Activated T-cell treated with anti-CD3 and anti-CD28 coated beads, Interleukin-2, amount 50 U/mL, for 72 hours (primary cell): ENCODE measurements around the gene FCMR. TPM values are rescaled to one million over a fixed set of nuclear protein-coding genes. Genes with fewer than 3 reads are reported as not detected.

Experiments
- ATAC-seq, 2 donors: fragments of 150-1000 bp; cut with Tn5 transposase; replicated peaks in 1 of 2; 2 replicates each; pipeline ENCODE4 v1.10.0; 2021; ENCODE audit warnings: moderate library complexity in 2 of 2, mild to moderate bottlenecking in 1 of 2
- DNase-seq, 2 donors: peaks; one replicate each; pipeline ENCODE4 v3.0.0; 2021 to 2022; ENCODE audit warnings: mixed read lengths in 1 of 2
- H3K27ac Mint-ChIP-seq: one replicate; pipeline ENCODE4 v1.8.0; 2022; ENCODE audit warnings: mild to moderate bottlenecking, moderate library complexity, mixed read lengths
- H3K27me3 Mint-ChIP-seq: one replicate; pipeline ENCODE4 v1.8.0; 2022; ENCODE audit warnings: low read depth, mixed read lengths
- H3K36me3 Mint-ChIP-seq, 2 donors: one replicate each; pipeline ENCODE4 v1.8.0; 2022; ENCODE audit warnings: mixed read lengths in 2 of 2, mild to moderate bottlenecking in 1 of 2; ENCODE audit not compliant: insufficient read depth in 2 of 2
- H3K4me1 Mint-ChIP-seq: one replicate; pipeline ENCODE4 v1.8.0; 2022; ENCODE audit warnings: low read depth, mixed read lengths
- H3K4me3 Mint-ChIP-seq, 2 donors: one replicate each; pipeline ENCODE4 v1.8.0; 2022; ENCODE audit warnings: mild to moderate bottlenecking in 2 of 2, mixed read lengths in 2 of 2, moderate library complexity in 2 of 2
- H3K9me3 Mint-ChIP-seq, 2 donors: one replicate each; pipeline ENCODE4 v1.8.0; 2022; ENCODE audit warnings: mixed read lengths in 2 of 2
- total RNA-seq, 2 donors: library from RNA; stranded (reverse); gene quantifications; one replicate each; pipeline ENCODE4 v1.2.3, GENCODE V29; 2022

The FCMR gene
- total RNA-seq, 2 donors from 2014 or later = 47.3 to 50.3 TPM

GRCh38 chr1:206941766-206942418, 20.2 kb upstream of the FCMR start:
- Mint-ChIP-seq H3K4me1 (no peaks in the 10 kb centered on the region), H3K27ac (no peak overlapping the region), H3K9me3 (no peaks in the 10 kb centered on the region), H3K4me3 (no peak overlapping the region), H3K36me3 (no peaks in the 10 kb centered on the region), H3K27me3 (peaks cover 9% of the 10 kb centered on the region)
- DNase-seq (no peak), ATAC-seq (no peak)

GRCh38 chr1:206940588-206940936, 18.8 kb upstream of the FCMR start:
- DNase-seq (no peak), ATAC-seq (no peak)
- Mint-ChIP-seq H3K27me3 (no peaks in the 10 kb centered on the region), H3K4me1 (no peaks in the 10 kb centered on the region), H3K27ac (no peak overlapping the region), H3K36me3 (no peaks in the 10 kb centered on the region), H3K4me3 (no peak overlapping the region), H3K9me3 (no peaks in the 10 kb centered on the region)

- DNase-seq (no peak), ATAC-seq (no peak)
- Mint-ChIP-seq H3K27me3 (no peaks in the 10 kb centered on the region), H3K4me1 (no peaks in the 10 kb centered on the region), H3K36me3 (no peaks in the 10 kb centered on the region), H3K4me3 (no peak overlapping the region), H3K27ac (no peak overlapping the region), H3K9me3 (no peaks in the 10 kb centered on the region)
Observed at GRCh38 chr1:206939841-206940587, 18.3 kb upstream of the FCMR start.

GRCh38 chr1:206939131-206939530, 17.4 kb upstream of the FCMR start:
- H3K9me3 Mint-ChIP-seq = no peaks in the 10 kb centered on the region
- DNase-seq = no peak
- H3K27ac Mint-ChIP-seq = no peak overlapping the region
- H3K4me1 Mint-ChIP-seq = no peaks in the 10 kb centered on the region
- no peak overlapping the region for H3K4me3 Mint-ChIP-seq
- no peaks in the 10 kb centered on the region for H3K27me3 Mint-ChIP-seq
- no peak for ATAC-seq
- no peaks in the 10 kb centered on the region for H3K36me3 Mint-ChIP-seq

- Mint-ChIP-seq H3K4me1 (peaks cover 11% of the 10 kb centered on the region), H3K36me3 (no peaks in the 10 kb centered on the region), H3K4me3 (no peak overlapping the region), H3K9me3 (no peaks in the 10 kb centered on the region), H3K27me3 (no peaks in the 10 kb centered on the region), H3K27ac (no peak overlapping the region)
- ATAC-seq = no peak
- DNase-seq = no peak
Observed at GRCh38 chr1:206937425-206937824, 15.7 kb upstream of the FCMR start.

- peak; percentile 69 to 70 for DNase-seq
- no peak overlapping the region for H3K4me3 Mint-ChIP-seq
- peak; percentile 63 to 76 for ATAC-seq
- H3K4me1 Mint-ChIP-seq = peaks cover 30% of the 10 kb centered on the region
- H3K9me3 Mint-ChIP-seq = no peaks in the 10 kb centered on the region
- H3K27ac Mint-ChIP-seq = no peak overlapping the region
- no peaks in the 10 kb centered on the region for H3K36me3 Mint-ChIP-seq
- H3K27me3 Mint-ChIP-seq = no peaks in the 10 kb centered on the region
Observed at GRCh38 chr1:206935491-206936067, 13.8 kb upstream of the FCMR start.

- H3K27ac Mint-ChIP-seq = no peak overlapping the region
- H3K36me3 Mint-ChIP-seq = no peaks in the 10 kb centered on the region
- no peak overlapping the region for H3K4me3 Mint-ChIP-seq
- no peaks in the 10 kb centered on the region for H3K27me3 Mint-ChIP-seq
- H3K4me1 Mint-ChIP-seq = peaks cover 42% of the 10 kb centered on the region
- no peaks in the 10 kb centered on the region for H3K9me3 Mint-ChIP-seq
- peak; percentile 54 for ATAC-seq
- peak; percentile 76 to 82 for DNase-seq
Observed at GRCh38 chr1:206933333-206933945, 11.7 kb upstream of the FCMR start.

GRCh38 chr1:206932177-206932576, 10.4 kb upstream of the FCMR start:
- Mint-ChIP-seq H3K27ac (no peak overlapping the region), H3K4me1 (peaks cover 52% of the 10 kb centered on the region), H3K36me3 (no peaks in the 10 kb centered on the region), H3K27me3 (no peaks in the 10 kb centered on the region), H3K4me3 (no peak overlapping the region), H3K9me3 (no peaks in the 10 kb centered on the region)
- ATAC-seq (no peak), DNase-seq (no peak)

GRCh38 chr1:206931709-206932108, 10.0 kb upstream of the FCMR start:
- DNase-seq = no peak
- no peak for ATAC-seq
- no peaks in the 10 kb centered on the region for H3K27me3 Mint-ChIP-seq
- H3K27ac Mint-ChIP-seq = no peak overlapping the region
- no peak overlapping the region for H3K4me3 Mint-ChIP-seq
- no peaks in the 10 kb centered on the region for H3K9me3 Mint-ChIP-seq
- no peaks in the 10 kb centered on the region for H3K36me3 Mint-ChIP-seq
- H3K4me1 Mint-ChIP-seq = peaks cover 52% of the 10 kb centered on the region

- no peaks in the 10 kb centered on the region for H3K36me3 Mint-ChIP-seq
- H3K27ac Mint-ChIP-seq = peak overlapping the region; percentile 56
- no peaks in the 10 kb centered on the region for H3K9me3 Mint-ChIP-seq
- peak; percentile 71 to 74 for ATAC-seq
- H3K4me1 Mint-ChIP-seq = peaks cover 56% of the 10 kb centered on the region
- DNase-seq = peak; percentile 61 to 65
- H3K27me3 Mint-ChIP-seq = no peaks in the 10 kb centered on the region
- peak overlapping the region; percentile 78 to 81 for H3K4me3 Mint-ChIP-seq
Observed at GRCh38 chr1:206930210-206930798, 8.6 kb upstream of the FCMR start.

GRCh38 chr1:206929524-206929923, 7.8 kb upstream of the FCMR start:
- Mint-ChIP-seq H3K36me3 (no peaks in the 10 kb centered on the region), H3K4me3 (peak overlapping the region; percentile 78 to 81), H3K27ac (peak overlapping the region; percentile 80), H3K27me3 (no peaks in the 10 kb centered on the region), H3K9me3 (no peaks in the 10 kb centered on the region), H3K4me1 (peaks cover 56% of the 10 kb centered on the region)
- ATAC-seq (no peak), DNase-seq (no peak)

- H3K4me1 Mint-ChIP-seq = peaks cover 37% of the 10 kb centered on the region
- ATAC-seq (no peak), DNase-seq (no peak)
- no peak overlapping the region for H3K4me3 Mint-ChIP-seq
- H3K9me3 Mint-ChIP-seq = no peaks in the 10 kb centered on the region
- no peaks in the 10 kb centered on the region for H3K27me3 Mint-ChIP-seq
- no peaks in the 10 kb centered on the region for H3K36me3 Mint-ChIP-seq
- H3K27ac Mint-ChIP-seq = no peak overlapping the region
Observed at GRCh38 chr1:206926286-206926685, 4.5 kb upstream of the FCMR start.
